RPMI8226 (cell line): ENCODE results near the gene COL12A1.
"Not testable (repeated sequence)": the region's sequence is repeated elsewhere in the genome, so short reads cannot be mapped to it uniquely, and the experiment has no call there.

Experiments
- DNase-seq: peaks from one replicate; pipeline ENCODE4 v3.0.0-alpha.2; 2015

COL12A1 gene

DNA sequence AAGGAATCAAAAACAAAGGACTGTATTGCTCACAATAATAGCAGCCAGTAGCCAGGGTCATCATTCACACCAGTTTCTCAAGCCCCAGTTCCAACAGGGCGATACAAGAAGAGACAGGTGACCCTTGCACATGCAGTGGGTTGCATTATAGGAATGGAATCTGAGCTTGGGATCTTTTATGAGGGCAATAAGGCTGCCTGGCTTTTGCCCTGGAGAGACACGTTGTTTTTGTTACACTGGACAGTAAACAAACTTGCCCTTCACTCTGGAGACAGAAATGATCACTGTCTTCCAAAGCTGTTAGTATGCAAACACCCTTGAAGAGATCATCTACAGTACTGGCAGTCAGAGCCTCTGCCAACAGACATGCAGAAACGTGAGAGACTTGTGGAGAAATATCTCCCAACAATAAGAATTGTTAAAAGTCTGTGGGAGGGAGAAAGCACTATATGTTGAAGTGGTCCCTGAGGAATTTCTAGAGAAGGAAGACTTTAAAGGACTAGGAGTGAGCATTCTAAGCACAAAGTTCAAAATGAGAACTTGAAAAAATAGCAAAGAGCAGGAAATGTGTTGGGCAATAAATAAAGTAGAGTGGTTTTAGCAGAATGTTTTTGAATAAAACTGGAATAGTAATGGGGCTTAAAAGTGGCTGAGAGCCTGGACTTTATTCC lies 6.2 kb upstream of the COL12A1 start:
- no peak for DNase-seq

GRCh38 chr6:75210885-75211739 lies 5.3 kb upstream of the COL12A1 start:
- peak; percentile 80 for DNase-seq

GRCh38 chr6:75209184-75209723 lies 3.4 kb upstream of the COL12A1 start:
- DNase-seq: no peak

GRCh38 chr6:75208298-75209183 lies 2.7 kb upstream of the COL12A1 start:
- DNase-seq: peak; percentile 86

- DNase-seq: no peak
Observed at GRCh38 chr6:75206576-75207342, 906 bp upstream of the COL12A1 start.

GRCh38 chr6:75204959-75205775 lies 686 bp downstream of the COL12A1 start:
- DNase-seq: no peak

DNA sequence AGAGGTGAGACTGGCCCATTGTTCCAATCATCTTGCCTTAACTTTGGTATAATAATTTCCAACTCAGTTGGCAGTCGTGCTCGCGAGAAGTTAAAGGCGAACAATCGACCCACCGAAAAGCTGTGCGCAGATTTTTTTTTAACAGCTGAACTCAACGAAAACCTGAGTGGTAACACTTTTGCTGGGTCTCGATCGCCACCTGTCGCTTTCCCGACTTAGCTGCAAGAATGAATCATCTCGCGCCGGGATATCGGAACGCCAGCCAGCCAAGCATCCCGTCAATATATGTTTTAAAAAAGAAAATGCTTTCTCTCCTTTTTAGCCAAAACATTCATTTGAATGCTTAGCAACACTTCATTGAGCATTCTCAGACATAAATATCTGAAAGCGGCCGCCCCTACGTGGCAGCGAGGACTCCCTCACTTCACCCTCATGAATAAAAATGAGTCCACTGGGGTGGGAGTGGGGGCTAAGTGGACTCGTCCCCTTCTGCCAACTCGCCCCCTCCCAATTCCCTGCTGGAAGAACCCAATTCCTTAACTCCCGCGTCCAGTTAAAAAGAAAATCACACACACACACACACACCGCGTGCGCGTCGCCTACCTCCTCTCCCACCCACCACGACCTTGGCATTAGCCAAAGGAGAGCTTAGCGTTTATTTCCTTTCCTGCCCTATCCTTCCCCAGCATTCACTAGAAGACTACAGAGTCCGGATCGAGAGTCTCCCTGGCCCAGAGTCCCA lies 1.5 kb downstream of the COL12A1 start:
- DNase-seq: peak; percentile 55

DNA sequence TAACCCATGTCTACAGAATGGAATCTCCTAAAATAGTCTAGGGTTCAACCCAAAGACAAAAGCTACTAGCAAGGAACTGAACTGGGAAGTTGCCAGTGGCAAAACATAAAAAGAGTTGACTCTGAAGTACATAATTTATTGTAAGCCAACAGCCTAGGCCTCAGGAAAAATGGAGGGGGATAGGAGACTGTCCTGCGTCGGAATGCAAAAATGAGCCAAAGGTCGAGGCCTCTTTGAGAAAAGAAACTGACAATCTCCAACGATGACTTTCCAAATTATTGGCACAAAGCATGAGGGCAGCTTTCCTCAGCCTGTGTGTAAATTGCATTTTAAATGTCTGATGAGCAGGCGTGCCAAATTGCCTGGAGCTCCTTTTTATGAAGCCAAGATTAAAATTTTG lies 2.1 kb downstream of the COL12A1 start:
- DNase-seq: no peak

DNA sequence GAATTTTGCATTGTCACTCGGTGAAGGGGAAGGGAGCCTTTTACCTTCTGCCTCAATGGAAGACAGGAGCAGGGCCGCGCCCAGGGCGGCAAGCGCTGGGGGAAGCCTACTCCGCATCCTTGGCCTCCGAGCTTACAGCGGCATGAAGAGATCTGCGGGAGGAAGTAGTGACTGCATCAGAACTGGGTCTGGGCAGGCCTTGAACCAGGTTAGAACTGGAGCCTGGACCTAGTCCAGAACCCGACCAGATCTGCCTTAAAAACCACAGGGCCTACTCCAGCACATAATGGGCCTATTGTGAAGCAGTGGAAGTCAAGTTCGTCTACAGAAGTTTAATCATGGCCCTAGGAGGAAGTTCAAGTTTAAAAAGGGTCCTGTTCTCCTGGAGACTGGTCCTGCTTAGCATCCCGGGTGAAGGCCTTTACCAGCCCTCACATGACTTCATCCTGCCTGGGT lies 3.1 kb downstream of the COL12A1 start:
- no peak for DNase-seq

DNA sequence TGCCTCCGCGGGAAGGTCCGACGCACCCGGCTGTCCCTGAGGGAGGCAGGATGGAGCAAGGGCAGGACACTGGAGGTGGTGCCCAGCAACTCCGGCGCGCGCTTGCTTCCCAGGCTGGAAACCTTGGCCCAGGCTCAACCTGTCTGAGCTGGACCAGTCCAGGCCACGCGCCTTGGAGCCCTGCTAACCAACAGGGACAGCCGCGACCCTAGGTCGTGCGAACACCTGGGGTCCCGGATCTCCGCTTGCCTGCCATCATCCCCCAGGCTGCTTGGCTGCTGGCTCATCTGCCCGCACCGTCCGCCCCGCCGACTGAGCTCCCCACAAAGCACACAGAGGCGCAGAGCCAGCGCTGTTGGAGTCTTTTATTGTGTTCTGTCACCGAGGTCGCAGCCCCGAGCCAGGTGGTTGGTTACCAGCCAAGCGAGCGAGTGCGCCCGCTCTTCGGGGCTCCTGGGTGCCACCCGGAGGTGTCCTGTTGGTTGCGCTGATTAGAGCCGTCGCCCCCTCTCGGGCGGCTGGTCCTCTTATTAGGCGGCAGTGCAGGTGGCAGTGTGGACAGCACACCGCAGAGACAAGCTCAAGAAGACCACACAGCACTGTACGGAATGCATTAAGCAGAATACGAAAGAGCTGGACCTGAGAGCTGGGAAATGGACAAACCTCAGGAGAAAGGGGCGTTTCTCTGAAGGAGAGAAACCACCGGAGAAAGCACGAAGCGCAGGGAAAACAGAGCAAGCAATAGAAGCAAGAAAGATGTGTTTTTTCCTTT lies 3.8 kb downstream of the COL12A1 start:
- peak; percentile 29 for DNase-seq

DNA sequence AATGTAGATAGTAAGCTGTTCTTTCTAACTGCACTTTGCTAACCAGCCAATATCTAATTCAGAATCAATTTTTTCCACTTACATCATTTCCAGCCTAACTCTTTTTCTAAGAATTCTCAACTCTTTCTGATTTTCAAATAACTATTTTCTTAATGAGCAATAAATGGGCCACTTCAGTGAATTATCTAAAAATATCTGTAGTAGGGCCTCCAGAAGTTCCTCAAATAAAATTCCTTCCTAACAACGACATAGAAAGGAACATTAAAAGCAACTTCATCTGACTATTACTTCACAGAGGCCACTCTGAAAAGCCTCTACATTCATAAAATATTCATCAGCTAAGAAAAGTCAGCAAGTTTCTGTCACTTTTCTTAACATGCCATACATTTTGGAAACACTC lies 4.8 kb downstream of the COL12A1 start:
- DNase-seq: no peak

GRCh38 chr6:75199889-75200288 lies 6.0 kb downstream of the COL12A1 start:
- DNase-seq: no peak

- DNase-seq: no peak
Observed at GRCh38 chr6:75196081-75196687, 9.7 kb downstream of the COL12A1 start.

- no peak for DNase-seq
Observed at GRCh38 chr6:75188221-75188925, 17.5 kb downstream of the COL12A1 start.

GRCh38 chr6:75186581-75186980 lies 19.3 kb downstream of the COL12A1 start:
- DNase-seq: not testable (repeated sequence)

GRCh38 chr6:75183099-75183541 lies 22.7 kb downstream of the COL12A1 start:
- no peak for DNase-seq

GRCh38 chr6:75180864-75181263 lies 25.0 kb downstream of the COL12A1 start:
- DNase-seq: no peak

- no peak for DNase-seq
Observed at GRCh38 chr6:75178757-75179156, 27.1 kb downstream of the COL12A1 start.
